Thyroid gland (tissue), 4 donors: ENCODE data around the gene CEP350. TPM values are rescaled to one million over a fixed set of nuclear protein-coding genes. Genes with fewer than 3 reads are reported as not detected.

ENCODE experiments used
- DNase-seq, 2 donors: peaks; one replicate each; pipeline ENCODE4 v3.0.0-alpha.2; 2019
- H3K27ac ChIP-seq, 3 donors: fragments of 200-600 bp; sonication (generic); 1 replicate in 2 of 3; 2 replicates in 1 of 3; pipeline ENCODE4 v1.5.1; 2016 to 2019; ENCODE audit warnings: mild to moderate bottlenecking in 1 of 3, moderate library complexity in 1 of 3
- H3K27me3 ChIP-seq: fragments of 200-600 bp; sonication (generic); one replicate; pipeline ENCODE4 v1.5.1; 2019
- H3K36me3 ChIP-seq, 2 donors: fragments of 200-600 bp; sonication (generic); one replicate each; pipeline ENCODE4 v1.5.1; 2016 to 2019
- H3K4me1 ChIP-seq, 2 donors: fragments of 200-600 bp; sonication (generic); one replicate each; pipeline ENCODE4 v1.5.1; 2017 to 2019
- H3K4me3 ChIP-seq, 3 donors: fragments of 200-600 bp; sonication (generic); replicated peaks in 1 of 3; 1 replicate in 2 of 3; 2 replicates in 1 of 3; pipeline ENCODE4 v1.5.1; 2016; ENCODE audit warnings: mild to moderate bottlenecking in 1 of 3
- H3K9me3 ChIP-seq: fragments of 200-600 bp; sonication (generic); one replicate; pipeline ENCODE4 v1.5.1; 2017
- CTCF ChIP-seq, 6 experiments: fragments of 200-600 bp in 3 of 6; fragments of 450-650 bp in 3 of 6; sonication (generic) in 3 of 6; IDR thresholded peaks; one replicate each; pipeline ENCODE4 v1.5.1; 2016 to 2019; ENCODE audit warnings: antibody characterized with exemption in 6 of 6, mild to moderate bottlenecking in 2 of 6, inconsistent platforms in 1 of 6, moderate library complexity in 1 of 6
- POLR2A ChIP-seq, 2 donors: fragments of 450-650 bp; IDR thresholded peaks; one replicate each; pipeline ENCODE4 v1.6.1; 2017; ENCODE audit warnings: antibody characterized with exemption in 2 of 2, mild to moderate bottlenecking in 2 of 2, moderate library complexity in 1 of 2
- WGBS, 2 donors: methylation state at CpG; one replicate each; pipeline ENCODE4 v1.1.5; 2017; 5-methylcytosine and 5-hydroxymethylcytosine counted together
- intact Hi-C: fragments of 100-400 bp; cut with DNase I; formaldehyde crosslinking; loops from one replicate; pipeline ENCODE4 v1.15.1; 2023
- total RNA-seq, 4 donors: library from RNA; depleted of rRNA; stranded (reverse); fragments of >200 nt; gene quantifications; one replicate each; pipeline ENCODE4 v1.2.3, GENCODE V29; 2016

CEP350 gene
- total RNA-seq, 4 donors from 2014 or later, result 58.3 to 78.1 (median 65.2) TPM

- no peaks in the 10 kb centered on the region for H3K27me3 ChIP-seq
- DNase-seq, result no peak
- H3K27ac ChIP-seq, result no peak overlapping the region
- TF ChIP-seq CTCF (IDR thresholded peaks at IDR 0.05) (no peak), POLR2A (IDR thresholded peaks at IDR 0.05) (no peak)
- H3K36me3 ChIP-seq, result no peaks in the 10 kb centered on the region
- no peak overlapping the region for H3K4me3 ChIP-seq
- no peaks in the 10 kb centered on the region for H3K9me3 ChIP-seq
- WGBS, 2 donors, result 94 to 96% methylated on average over 2 of the region's 2 CpGs
- intact Hi-C loops, result no loop called here
- peaks cover 0 to 12% of the 10 kb centered on the region in 2 donors for H3K4me1 ChIP-seq
Observed at GRCh38 chr1:180156631-180157091, 202.1 kb downstream of the CEP350 start.

GRCh38 chr1:180157108-180157507 lies 202.5 kb downstream of the CEP350 start:
- H3K4me3 ChIP-seq, result no peak overlapping the region
- TF ChIP-seq CTCF (IDR thresholded peaks at IDR 0.05), result no peak
- TF ChIP-seq POLR2A (IDR thresholded peaks at IDR 0.05), result no peak
- no peaks in the 10 kb centered on the region for H3K9me3 ChIP-seq
- DNase-seq, result no peak
- peaks cover 0 to 12% of the 10 kb centered on the region in 2 donors for H3K4me1 ChIP-seq
- no peaks in the 10 kb centered on the region for H3K27me3 ChIP-seq
- 90 to 97% methylated on average over 4 of the region's 4 CpGs for WGBS, 2 donors
- no peak overlapping the region for H3K27ac ChIP-seq
- intact Hi-C loops, result no loop called here
- no peaks in the 10 kb centered on the region for H3K36me3 ChIP-seq

DNA sequence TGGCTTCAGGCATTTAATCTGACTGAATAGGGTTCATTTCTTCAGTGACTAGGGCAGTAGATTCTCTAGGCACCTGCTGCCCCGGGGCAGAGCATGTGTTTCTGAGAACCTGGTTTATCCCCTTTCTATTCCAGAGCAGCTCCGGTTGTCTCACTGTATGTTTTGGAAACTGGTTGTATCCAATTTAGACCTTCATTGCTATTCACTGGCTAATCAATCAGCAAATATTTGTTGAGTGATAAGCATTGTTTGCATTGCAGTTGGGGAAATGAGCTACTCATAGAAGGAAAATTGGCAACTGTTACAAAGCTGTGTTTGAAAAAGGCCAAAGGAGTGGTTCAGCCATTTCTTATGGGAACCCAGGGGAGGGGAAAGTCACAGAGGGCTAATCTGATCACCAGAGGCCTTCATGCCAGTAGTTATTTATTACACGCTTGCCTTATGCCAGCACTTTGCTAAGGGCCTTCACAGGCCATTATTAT lies 203.0 kb downstream of the CEP350 start:
- intact Hi-C loops, result no loop called here
- Histone ChIP-seq H3K36me3 (no peaks in the 10 kb centered on the region), H3K9me3 (no peaks in the 10 kb centered on the region), H3K27ac (no peak overlapping the region), H3K4me3 (no peak overlapping the region), H3K4me1 (peaks cover 0 to 12% of the 10 kb centered on the region in 2 donors), H3K27me3 (no peaks in the 10 kb centered on the region)
- TF ChIP-seq CTCF (IDR thresholded peaks at IDR 0.05) (no peak), POLR2A (IDR thresholded peaks at IDR 0.05) (no peak)
- no peak for DNase-seq
- 91 to 95% methylated on average over 3 of the region's 3 CpGs for WGBS, 2 donors

GRCh38 chr1:180158149-180159147 lies 203.8 kb downstream of the CEP350 start:
- Histone ChIP-seq H3K36me3 (no peaks in the 10 kb centered on the region), H3K27me3 (no peaks in the 10 kb centered on the region), H3K9me3 (no peaks in the 10 kb centered on the region), H3K4me3 (no peak overlapping the region), H3K27ac (no peak overlapping the region), H3K4me1 (peaks cover 0 to 12% of the 10 kb centered on the region in 2 donors)
- no peak for DNase-seq
- intact Hi-C loops, result no loop called here
- TF ChIP-seq CTCF (IDR thresholded peaks at IDR 0.05) (no peak), POLR2A (IDR thresholded peaks at IDR 0.05) (no peak)
- 91 to 92% methylated on average over 14 to 16 of the region's 16 CpGs for WGBS, 2 donors

DNA sequence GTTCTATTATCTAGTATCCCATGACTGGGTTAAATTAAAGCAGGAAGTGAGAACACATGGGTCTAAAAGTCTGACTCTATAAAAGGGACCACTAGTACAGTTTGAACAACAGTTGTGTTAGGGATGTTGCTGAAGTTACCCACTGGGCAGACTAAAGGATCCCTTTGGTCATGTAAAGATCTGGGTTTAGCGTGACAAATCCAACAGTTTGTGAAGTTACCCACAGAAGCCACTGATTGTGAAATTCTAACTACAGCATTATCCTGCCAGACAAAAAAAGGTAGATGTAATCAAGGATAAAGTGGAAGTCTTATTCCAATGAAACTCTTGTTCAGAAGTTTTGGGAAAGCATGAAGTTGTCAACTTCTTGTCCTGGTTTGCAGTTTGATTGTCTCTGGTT lies 205.7 kb downstream of the CEP350 start:
- TF ChIP-seq POLR2A (IDR thresholded peaks at IDR 0.05), result no peak
- TF ChIP-seq CTCF (IDR thresholded peaks at IDR 0.05), result no peak
- Histone ChIP-seq H3K4me1 (peaks cover 0 to 5% of the 10 kb centered on the region in 2 donors), H3K36me3 (no peaks in the 10 kb centered on the region), H3K4me3 (no peak overlapping the region), H3K27me3 (no peaks in the 10 kb centered on the region), H3K27ac (no peak overlapping the region), H3K9me3 (no peaks in the 10 kb centered on the region)
- WGBS, 2 donors, result 86 to 97% methylated on average over 1 of the region's 1 CpG
- no peak for DNase-seq
- intact Hi-C loops, result no loop called here
